HepG2 (cell line): ENCODE data around the gene TEDC1. TPM values are rescaled to one million over a fixed set of nuclear protein-coding genes. Genes with fewer than 3 reads are reported as not detected.
A peak's percentile ranks its signal among the peaks of the same experiment; 100 is the strongest.

Source experiments
- ARNT2 ChIP-seq: sonication (generic); formaldehyde crosslinking; IDR thresholded peaks from 2 replicates; pipeline ENCODE4 v1.8.0; 2022; ENCODE audit warnings: mild to moderate bottlenecking, low read depth, missing genetic modification reagents, moderate library complexity
- BHLHE40 ChIP-seq: IDR thresholded peaks from 2 replicates; pipeline ENCODE4 v1.6.1; 2011; ENCODE audit warnings: low read length, improper control_type of control experiment
- CHD4 ChIP-seq: fragments of 200-600 bp; sonication (generic); IDR thresholded peaks from 2 replicates; pipeline ENCODE4 v1.7.0; 2017; ENCODE audit warnings: mild to moderate bottlenecking, low read length, borderline replicate concordance
- HNRNPLL ChIP-seq: fragments of 200-400 bp; formaldehyde crosslinking; IDR thresholded peaks from 2 replicates; pipeline ENCODE4 v1.6.1; 2017; ENCODE audit warnings: mild to moderate bottlenecking, low read depth, low read length; ENCODE audit not compliant: poor library complexity, severe bottlenecking
- KAT2B ChIP-seq: fragments of 150-350 bp; IDR thresholded peaks from 2 replicates; pipeline ENCODE4 v1.6.1; 2014; ENCODE audit warnings: low read depth, low read length, borderline replicate concordance
- KMT2A ChIP-seq: sonication (generic); formaldehyde crosslinking; IDR thresholded peaks from 2 replicates; pipeline ENCODE4 v1.4.0; 2020; ENCODE audit warnings: missing genetic modification reagents
- MTF2 ChIP-seq: sonication (generic); formaldehyde crosslinking; IDR thresholded peaks from 2 replicates; pipeline ENCODE4 v1.5.0; 2020; ENCODE audit warnings: missing genetic modification reagents, borderline replicate concordance
- NCOA1 ChIP-seq: sonication (generic); formaldehyde crosslinking; IDR thresholded peaks from 2 replicates; pipeline ENCODE4 v1.9.0; 2021; ENCODE audit warnings: missing genetic modification reagents
- NR2F1 ChIP-seq, 2 experiments: fragments of 450-650 bp in 1 of 2; formaldehyde crosslinking in 1 of 2; IDR thresholded peaks; 2 replicates each; pipeline versions ENCODE4 v1.5.0 to v1.6.1; 2016 to 2020; ENCODE audit warnings: mild to moderate bottlenecking in 1 of 2, missing compliant biosample characterization in 1 of 2, missing genetic modification reagents in 1 of 2, moderate library complexity in 1 of 2
- PHF8 ChIP-seq: sonication (generic); formaldehyde crosslinking; IDR thresholded peaks from 2 replicates; pipeline ENCODE4 v1.5.0; 2020; ENCODE audit warnings: missing genetic modification reagents
- SMAD1 ChIP-seq: sonication (generic); formaldehyde crosslinking; IDR thresholded peaks from 2 replicates; pipeline ENCODE4 v1.4.0; 2020; ENCODE audit warnings: missing genetic modification reagents, low read depth, mild to moderate bottlenecking, borderline replicate concordance
- SP1 ChIP-seq, 2 experiments: fragments of 450-650 bp in 1 of 2; sonication (generic) in 1 of 2; formaldehyde crosslinking in 1 of 2; IDR thresholded peaks; 2 replicates each; pipeline versions ENCODE4 v1.4.0 to v1.6.1; 2016 to 2020; ENCODE audit warnings: missing genetic modification reagents in 1 of 2
- YEATS2 ChIP-seq: sonication (generic); formaldehyde crosslinking; IDR thresholded peaks from 2 replicates; pipeline ENCODE4 v1.4.0; 2020; ENCODE audit warnings: missing genetic modification reagents, borderline replicate concordance
- ZC3H4 ChIP-seq: sonication (generic); formaldehyde crosslinking; IDR thresholded peaks from 2 replicates; pipeline ENCODE4 v1.4.0; 2020; ENCODE audit warnings: missing genetic modification reagents, borderline replicate concordance
- ZKSCAN5 ChIP-seq: sonication (generic); formaldehyde crosslinking; IDR thresholded peaks from 2 replicates; pipeline ENCODE4 v1.5.1; 2020; ENCODE audit warnings: mild to moderate bottlenecking, missing genetic modification reagents
- ZNF225 ChIP-seq: sonication (generic); formaldehyde crosslinking; IDR thresholded peaks from 2 replicates; pipeline ENCODE4 v1.4.0; 2020; ENCODE audit warnings: mild to moderate bottlenecking, missing genetic modification reagents
- ZNF382 ChIP-seq: sonication (generic); formaldehyde crosslinking; IDR thresholded peaks from 2 replicates; pipeline ENCODE4 v1.5.0; 2020; ENCODE audit warnings: missing genetic modification reagents, mild to moderate bottlenecking, borderline replicate concordance
- ZSCAN22 ChIP-seq: sonication (generic); formaldehyde crosslinking; IDR thresholded peaks from 2 replicates; pipeline ENCODE4 v1.4.0; 2020; ENCODE audit warnings: mild to moderate bottlenecking, missing genetic modification reagents
- ZSCAN9 ChIP-seq: IDR thresholded peaks from 2 replicates; pipeline ENCODE4 v1.6.1; 2016; ENCODE audit warnings: borderline replicate concordance
- polyA plus RNA-seq, 8 experiments: library from polyadenylated mRNA; depleted of rRNA in 3 of 8; stranded (reverse) in 7 of 8; unstranded in 1 of 8; fragments of >200 nt; fragmentation: Illumina TruSeq in 4 of 8; extraction: Trizol in 4 of 8; gene quantifications; 2 replicates each; pipeline versions ENCODE4 v1.2.1 to v1.2.3, GENCODE V29; 2011 to 2016; ENCODE audit warnings: low read depth in 4 of 8, missing spikeins in 1 of 8, mixed read lengths in 1 of 8; ENCODE audit not compliant: insufficient read depth in 1 of 8
- total RNA-seq, 5 experiments: library from RNA; depleted of rRNA; stranded (reverse); fragments of >200 nt; fragmentation: Illumina TruSeq; extraction: Trizol; gene quantifications; 2 replicates each; pipeline ENCODE4 v1.2.3, GENCODE V29; 2016; ENCODE audit warnings: low read depth in 1 of 5
- TF ChIP-seq, protein P1 (sequence below): sonication (generic); formaldehyde crosslinking; IDR thresholded peaks from 2 replicates; pipeline ENCODE4 v1.8.1; 2023; ENCODE audit warnings: missing genetic modification reagents, inconsistent platforms, borderline replicate concordance
- TF ChIP-seq, protein P2 (sequence below): sonication (generic); formaldehyde crosslinking; IDR thresholded peaks from 2 replicates; pipeline ENCODE4 v1.4.0; 2020; ENCODE audit warnings: missing genetic modification reagents
- TF ChIP-seq, protein P3 (sequence below): sonication (generic); formaldehyde crosslinking; IDR thresholded peaks from 2 replicates; pipeline ENCODE4 v1.5.0; 2020; ENCODE audit warnings: mild to moderate bottlenecking, missing genetic modification reagents, borderline replicate concordance
- TF ChIP-seq, protein P4 (sequence below): sonication (generic); formaldehyde crosslinking; IDR thresholded peaks from 2 replicates; pipeline ENCODE4 v1.5.1; 2020; ENCODE audit warnings: mild to moderate bottlenecking, moderate library complexity, missing genetic modification reagents

The TEDC1 gene
- total and polyA plus RNA-seq, 2 of the 13 experiments (the other 11 are each of a cell fraction or from before 2014, with no cell fraction given): 5.7 to 27.4 TPM

DNA sequence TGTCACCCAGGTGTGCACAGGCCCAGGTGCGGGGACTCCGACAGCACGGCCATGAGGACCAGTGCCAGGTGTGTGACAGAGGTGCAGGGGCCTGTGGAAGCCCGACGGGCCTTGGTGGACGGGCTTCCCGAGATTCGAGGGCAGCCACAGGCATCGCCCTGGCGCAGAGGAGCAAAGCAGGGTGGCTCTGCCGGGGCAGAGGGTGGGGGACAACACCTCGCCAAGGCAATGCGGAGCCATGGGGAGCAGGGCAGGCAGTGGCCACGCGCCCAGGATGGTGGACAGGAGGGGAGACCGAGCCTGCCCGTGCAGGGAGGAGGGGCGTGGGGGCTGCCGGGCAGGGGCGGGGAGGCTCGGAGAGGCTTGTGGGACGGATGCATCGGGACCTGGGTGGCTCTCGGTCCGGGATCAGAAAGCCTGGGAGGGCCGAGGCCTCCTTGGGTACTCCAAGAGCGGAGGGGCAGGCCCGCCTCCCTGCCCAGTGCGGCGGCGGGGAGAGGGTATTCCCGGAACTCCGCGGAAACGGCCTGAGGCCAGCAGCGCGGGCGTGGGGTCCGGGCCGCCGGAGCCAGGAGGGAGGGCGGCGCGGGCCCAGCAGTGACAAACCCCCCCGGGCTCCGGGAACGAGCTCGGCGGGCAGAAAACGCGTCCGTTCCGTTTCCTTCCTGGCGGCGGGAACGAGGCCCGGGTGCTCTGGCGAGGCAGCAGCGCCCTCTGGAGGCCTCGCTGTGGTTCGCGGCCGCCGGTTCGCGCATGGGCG, 37.0 kb downstream of the TEDC1 start (continued):
- TF ChIP-seq, protein P1, sequence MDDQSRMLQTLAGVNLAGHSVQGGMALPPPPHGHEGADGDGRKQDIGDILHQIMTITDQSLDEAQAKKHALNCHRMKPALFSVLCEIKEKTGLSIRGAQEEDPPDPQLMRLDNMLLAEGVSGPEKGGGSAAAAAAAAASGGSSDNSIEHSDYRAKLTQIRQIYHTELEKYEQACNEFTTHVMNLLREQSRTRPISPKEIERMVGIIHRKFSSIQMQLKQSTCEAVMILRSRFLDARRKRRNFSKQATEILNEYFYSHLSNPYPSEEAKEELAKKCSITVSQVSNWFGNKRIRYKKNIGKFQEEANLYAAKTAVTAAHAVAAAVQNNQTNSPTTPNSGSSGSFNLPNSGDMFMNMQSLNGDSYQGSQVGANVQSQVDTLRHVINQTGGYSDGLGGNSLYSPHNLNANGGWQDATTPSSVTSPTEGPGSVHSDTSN (CRISPR knock-in tag): no peak
- TF ChIP-seq HNRNPLL (peak; percentile 89), NCOA1 (CRISPR knock-in tag) (no peak), KAT2B (no peak), KMT2A (CRISPR knock-in tag) (no peak), PHF8 (CRISPR knock-in tag) (peak; percentile 64), YEATS2 (no peak), ZNF225 (CRISPR knock-in tag) (0 out of 2 replicates have a peak, but pooled peaks have one; percentile 33), SMAD1 (CRISPR knock-in tag) (peak; percentile 72; the same call in 1 of the 2 replicates), CHD4 (no peak), MTF2 (CRISPR knock-in tag) (no peak), BHLHE40 (no peak), ZC3H4 (CRISPR knock-in tag) (no peak), ZSCAN9 (CRISPR knock-in tag) (no peak; the same call in 1 of the 2 replicates), ARNT2 (peak; percentile 59; the same call in 1 of the 2 replicates), NR2F1 (CRISPR knock-in tag; IDR thresholded peaks at IDR 0.05) (no peak), ZSCAN22 (CRISPR knock-in tag) (no peak), SP1 (IDR thresholded peaks at IDR 0.05) (no peak), SP1 (CRISPR knock-in tag; IDR thresholded peaks at IDR 0.05) (0 out of 2 replicates have a peak, but pooled peaks have one; percentile 27), ZNF382 (CRISPR knock-in tag) (no peak), ZKSCAN5 (no peak)
- TF ChIP-seq, protein P2, sequence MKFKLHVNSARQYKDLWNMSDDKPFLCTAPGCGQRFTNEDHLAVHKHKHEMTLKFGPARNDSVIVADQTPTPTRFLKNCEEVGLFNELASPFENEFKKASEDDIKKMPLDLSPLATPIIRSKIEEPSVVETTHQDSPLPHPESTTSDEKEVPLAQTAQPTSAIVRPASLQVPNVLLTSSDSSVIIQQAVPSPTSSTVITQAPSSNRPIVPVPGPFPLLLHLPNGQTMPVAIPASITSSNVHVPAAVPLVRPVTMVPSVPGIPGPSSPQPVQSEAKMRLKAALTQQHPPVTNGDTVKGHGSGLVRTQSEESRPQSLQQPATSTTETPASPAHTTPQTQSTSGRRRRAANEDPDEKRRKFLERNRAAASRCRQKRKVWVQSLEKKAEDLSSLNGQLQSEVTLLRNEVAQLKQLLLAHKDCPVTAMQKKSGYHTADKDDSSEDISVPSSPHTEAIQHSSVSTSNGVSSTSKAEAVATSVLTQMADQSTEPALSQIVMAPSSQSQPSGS (CRISPR knock-in tag): peak; percentile 26; the same call in 1 of the 2 replicates
- TF ChIP-seq, protein P3, sequence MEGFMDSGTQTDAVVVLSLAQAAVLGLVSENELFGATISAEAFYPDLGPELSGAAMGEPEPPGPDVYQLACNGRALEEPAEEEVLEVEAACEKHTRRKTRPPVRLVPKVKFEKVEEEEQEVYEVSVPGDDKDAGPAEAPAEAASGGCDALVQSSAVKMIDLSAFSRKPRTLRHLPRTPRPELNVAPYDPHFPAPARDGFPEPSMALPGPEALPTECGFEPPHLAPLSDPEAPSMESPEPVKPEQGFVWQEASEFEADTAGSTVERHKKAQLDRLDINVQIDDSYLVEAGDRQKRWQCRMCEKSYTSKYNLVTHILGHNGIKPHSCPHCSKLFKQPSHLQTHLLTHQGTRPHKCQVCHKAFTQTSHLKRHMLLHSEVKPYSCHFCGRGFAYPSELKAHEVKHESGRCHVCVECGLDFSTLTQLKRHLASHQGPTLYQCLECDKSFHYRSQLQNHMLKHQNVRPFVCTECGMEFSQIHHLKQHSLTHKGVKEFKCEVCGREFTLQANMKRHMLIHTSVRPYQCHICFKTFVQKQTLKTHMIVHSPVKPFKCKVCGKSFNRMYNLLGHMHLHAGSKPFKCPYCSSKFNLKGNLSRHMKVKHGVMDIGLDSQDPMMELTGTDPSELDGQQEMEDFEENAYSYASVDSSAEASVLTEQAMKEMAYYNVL: no peak
- TF ChIP-seq, protein P4, sequence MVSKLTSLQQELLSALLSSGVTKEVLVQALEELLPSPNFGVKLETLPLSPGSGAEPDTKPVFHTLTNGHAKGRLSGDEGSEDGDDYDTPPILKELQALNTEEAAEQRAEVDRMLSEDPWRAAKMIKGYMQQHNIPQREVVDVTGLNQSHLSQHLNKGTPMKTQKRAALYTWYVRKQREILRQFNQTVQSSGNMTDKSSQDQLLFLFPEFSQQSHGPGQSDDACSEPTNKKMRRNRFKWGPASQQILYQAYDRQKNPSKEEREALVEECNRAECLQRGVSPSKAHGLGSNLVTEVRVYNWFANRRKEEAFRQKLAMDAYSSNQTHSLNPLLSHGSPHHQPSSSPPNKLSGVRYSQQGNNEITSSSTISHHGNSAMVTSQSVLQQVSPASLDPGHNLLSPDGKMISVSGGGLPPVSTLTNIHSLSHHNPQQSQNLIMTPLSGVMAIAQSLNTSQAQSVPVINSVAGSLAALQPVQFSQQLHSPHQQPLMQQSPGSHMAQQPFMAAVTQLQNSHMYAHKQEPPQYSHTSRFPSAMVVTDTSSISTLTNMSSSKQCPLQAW: peak; percentile 43; the same call in 1 of the 2 replicates
